Measurements from ENCODE around the gene CHGA.

Gene CHGA

DNA sequence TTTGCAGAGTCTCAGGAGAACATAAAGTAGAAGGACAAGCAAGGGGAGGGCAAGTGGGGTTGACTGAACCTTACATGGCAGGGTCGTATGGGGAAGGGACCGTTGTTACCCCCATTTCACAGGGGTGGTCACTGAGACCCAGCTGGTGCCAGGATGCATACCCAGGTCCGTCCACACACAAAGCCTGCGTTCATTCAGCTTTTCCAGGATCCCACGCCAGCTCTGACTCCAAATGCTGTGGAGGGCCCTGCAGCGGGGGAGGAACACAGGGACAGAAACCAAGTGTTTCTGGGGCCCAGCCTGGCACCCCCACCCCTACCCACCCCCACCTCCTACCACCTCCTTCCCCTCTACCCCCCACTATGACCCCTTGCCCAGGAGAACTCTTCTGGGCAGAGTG lies 16.5 kb upstream of the CHGA start:
- DNase-seq = no peak

DNA sequence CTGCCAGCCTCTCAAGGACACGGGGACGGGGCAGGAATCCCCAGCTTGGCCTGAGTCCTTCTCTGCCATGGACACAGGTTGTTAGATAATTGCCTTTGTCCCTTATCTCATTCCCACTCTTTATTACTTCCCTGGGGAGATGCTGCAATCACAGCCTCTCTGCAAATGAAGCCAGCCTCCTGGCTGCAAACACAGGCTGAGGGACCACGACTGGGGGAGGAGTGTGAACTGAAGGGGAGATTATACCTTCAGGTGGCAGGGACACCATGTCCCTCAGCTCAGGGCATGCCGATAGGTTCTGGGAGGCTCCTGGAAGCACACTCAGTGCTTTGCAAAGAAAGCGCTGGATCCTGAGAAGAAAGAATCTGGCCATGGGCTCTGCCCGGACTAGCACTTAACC lies 16.1 kb upstream of the CHGA start:
- DNase-seq = no peak

DNA sequence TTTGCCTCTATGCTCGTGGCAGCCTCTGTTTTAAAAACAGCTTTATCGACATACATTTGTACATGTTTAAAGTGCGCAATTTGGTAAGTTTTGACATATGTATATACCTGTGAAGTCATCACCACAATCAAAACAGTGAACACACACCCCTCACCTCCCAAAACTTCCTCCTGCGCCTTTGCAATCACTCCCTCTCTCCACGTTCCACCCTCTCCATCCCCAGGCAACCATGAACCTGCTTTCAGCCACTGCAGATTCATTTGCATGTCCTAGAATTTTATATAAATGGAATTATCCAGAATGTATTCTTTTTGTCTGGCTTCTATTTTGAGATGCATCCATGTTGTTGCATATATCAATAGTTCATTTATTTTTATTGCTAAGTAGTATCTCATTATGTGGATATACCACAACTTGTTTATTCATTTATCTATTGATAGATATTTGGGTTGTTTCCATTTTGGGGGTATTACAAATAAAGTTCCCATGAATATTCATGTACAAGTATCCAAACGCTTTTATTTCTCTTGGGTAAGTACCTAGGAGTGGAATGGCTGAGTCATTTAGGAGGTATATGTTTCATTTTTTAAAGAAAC lies 15.5 kb upstream of the CHGA start:
- DNase-seq = no peak

DNA sequence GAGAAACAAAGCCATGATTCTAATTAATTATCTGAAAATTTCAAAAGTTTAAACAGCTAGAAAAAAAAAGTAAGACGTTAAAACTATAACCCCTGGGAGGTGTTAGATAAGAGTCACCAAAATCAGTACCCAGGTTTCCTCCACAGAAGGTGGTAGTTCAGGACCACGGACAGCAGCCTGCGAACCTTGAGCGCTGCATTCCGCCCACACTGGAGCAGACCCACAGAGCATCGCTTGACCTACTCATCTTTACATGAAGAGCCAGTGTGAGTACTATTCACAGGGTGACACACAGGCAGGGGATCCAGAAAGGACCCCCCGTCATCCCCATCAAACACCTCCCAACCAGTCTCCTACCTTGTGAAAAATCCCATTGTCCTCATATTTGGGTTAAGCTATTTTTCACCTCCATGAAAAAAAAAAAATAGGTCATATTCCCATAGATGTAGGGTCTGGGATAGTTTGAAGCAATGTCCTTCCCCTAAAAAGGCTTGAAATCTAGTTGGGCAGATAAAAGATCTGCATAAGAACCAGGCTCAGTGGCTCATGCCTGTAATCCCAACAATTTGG lies 8.8 kb upstream of the CHGA start:
- DNase-seq = peak; percentile 77

DNA sequence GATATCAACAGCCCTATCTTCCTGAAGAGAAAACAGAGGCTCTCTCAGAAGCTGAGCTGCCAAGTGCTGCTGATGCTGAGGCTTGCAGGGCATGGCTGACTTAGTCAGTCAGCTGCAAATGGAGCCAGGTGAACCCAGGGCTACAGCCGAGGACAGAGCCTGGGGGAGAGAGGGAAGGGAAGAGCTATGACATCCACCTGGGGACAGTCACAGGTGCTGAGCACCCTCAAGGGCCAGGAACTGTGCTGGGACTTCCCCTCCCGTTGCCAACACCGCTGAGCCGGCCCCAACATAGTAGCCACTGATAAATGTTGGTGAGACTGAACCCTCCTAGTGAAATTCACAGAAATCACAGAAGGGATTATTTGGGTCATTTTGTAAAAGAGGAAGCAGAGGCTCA lies 6.7 kb upstream of the CHGA start:
- no peak for DNase-seq

DNA sequence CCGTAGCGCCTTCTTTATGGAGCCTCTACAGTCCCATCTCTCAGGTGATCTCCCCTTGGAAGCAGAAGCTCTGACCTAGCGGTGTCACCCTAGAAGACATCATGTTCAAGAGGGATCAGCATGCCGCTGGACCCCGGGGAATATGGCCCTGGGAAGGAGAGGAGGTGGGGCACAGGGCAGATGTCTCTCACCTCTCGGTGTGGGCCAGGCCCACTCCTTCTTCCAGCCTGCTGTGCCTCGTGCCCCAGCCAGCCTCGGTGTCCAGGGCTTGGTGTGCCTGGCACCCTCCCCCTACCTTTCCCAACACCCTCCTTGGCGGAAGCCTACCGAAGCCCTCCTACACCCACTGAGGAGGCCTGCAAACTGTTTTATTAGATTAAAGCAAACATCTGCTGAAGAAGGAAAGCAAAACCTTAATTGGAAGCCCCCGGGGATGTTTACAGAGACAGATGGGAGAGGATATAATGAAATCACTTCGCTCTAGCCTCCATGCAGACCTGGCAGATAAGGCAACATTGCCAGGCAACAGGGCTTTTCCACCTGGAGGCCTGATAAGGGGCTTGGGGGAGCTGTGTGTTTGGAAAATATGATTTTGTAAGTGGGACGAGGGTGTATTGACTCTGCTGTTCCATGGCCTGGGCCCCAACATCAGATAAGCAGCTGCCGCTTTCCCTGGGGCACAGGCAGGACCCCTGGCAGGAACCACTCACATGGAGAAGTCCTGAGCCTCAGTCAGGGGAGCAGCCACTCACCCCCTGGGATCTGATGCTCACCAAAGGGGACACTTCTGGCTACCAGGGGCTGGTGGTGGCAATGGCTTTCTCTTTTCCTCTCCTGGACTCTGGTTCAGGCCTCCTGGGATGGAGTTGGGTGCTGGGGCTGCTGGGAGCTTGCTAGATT lies 5.7 kb upstream of the CHGA start:
- no peak for DNase-seq

DNA sequence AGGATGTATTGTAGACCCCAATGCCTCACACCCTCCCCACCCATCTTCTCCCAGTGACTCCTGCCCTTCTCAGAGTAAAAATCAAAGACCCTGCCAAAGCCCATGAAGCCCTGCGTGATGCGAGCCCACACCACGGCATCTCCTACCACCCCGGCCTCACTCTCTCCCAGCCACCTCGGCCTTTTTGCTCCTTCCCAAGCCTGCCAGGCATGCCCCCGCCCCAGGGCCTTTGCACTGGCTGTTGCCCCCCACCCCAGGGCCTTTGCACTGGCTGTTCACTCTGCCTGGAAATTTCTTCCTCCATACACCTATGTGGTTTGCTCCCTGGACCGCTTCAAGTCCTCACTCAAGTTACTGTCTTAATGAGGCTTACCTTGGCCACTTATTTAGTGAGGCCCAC lies 5.0 kb upstream of the CHGA start:
- no peak for DNase-seq

DNA sequence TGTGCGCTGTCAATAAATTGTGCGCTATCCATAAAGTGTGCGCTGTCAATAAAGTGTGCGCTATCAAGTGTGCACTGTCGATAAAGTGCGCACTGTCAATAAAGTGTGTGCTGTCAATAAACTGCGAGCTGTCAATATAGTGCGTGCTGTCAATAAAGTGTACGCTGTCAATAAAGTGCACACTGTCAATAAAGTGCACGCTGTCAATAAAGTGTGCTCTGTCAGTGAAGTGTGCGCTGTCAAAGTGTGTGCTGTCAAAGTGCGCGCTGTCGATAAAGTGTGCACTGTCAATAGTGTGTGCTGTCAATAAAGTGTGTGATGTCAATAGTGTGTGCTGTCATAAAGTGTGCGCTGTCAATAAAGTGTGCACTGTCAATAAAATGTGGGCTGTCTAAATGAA lies 2.9 kb upstream of the CHGA start:
- no peak for DNase-seq

DNA sequence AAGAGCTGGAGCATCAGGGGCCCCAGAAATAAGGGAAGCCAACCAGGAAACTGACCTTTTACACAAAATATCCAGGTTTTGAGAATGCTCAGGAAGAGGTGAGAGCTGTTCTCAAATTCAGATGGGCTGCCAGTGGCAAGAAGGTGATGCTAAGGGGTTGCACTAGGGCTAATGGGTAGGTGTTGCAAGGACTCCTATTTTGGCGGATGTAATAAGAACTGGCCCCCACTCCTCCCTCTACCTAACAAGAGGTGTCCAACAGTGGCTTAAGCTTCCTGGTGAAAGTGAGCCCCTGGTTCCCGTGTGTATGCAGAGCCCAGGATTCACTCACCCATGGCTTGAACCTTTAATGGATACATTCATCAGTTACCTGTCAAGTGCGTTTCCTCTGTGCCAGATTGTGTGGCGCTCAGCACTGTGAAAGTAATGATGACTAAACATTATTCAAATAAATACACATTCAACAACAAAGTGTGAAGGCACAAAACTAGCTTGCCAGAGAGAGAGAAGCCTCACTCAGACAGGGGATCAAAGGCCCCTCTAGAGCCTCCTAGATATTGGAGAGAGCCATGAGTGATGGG lies 705 bp upstream of the CHGA start:
- no peak for DNase-seq

DNA sequence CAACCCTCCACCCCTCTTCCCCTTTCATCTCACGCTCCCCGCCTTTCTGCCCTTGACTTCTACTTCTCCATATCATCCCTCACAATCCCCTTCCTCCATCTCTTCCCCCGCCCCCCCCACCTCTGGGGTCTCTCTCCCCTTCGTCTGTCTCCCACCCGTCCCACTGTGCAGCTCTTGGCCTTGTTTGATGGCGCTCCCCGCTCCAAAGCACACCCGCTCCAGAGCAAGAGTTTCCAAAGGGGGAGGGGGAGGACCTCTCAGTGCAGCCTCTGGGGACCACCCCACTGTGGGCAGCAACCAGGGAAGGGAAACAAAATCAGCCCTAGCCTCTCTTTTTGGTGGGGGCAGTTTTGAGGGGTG lies 774 bp downstream of the CHGA start:
- no peak for DNase-seq

DNA sequence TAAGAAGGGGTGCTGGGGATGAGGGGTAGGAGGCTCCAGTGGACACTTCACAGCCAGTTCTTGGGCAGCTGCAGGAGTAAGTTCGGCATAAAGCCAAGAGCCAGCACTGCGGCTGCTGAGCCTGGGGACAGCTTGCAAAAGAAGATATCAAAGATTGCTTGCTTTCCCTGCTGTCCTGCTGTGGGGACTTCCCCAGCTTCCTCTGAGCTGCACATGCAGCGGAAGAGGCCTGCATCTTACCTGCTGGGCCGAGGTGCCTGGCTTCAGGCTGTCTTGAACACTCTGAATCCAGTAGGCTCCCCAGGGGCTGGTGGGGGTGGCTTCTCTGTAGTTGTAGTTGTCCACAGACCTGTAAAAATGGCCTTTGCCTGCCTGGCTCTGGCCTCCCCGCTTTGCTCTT lies 1.3 kb downstream of the CHGA start:
- no peak for DNase-seq

DNA sequence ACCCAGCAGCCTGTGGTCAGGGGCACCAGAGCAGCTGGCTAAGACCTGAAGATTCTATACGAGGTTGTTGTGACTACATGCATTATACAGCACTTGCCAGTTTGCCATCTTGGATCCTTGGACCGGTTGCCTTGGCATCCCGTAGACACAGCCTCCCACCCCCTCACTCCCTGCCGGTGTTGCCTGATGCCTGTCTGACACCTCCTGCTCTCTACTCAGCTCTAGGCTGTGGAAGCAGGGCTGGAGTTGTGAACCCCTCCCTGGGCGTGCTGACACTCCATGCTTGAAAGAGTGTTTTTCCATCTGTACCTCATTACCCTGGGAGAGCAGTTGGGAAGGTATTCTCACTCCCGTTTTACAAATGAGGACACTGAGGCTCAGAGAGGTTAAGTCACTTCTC lies 2.5 kb downstream of the CHGA start:
- no peak for DNase-seq

DNA sequence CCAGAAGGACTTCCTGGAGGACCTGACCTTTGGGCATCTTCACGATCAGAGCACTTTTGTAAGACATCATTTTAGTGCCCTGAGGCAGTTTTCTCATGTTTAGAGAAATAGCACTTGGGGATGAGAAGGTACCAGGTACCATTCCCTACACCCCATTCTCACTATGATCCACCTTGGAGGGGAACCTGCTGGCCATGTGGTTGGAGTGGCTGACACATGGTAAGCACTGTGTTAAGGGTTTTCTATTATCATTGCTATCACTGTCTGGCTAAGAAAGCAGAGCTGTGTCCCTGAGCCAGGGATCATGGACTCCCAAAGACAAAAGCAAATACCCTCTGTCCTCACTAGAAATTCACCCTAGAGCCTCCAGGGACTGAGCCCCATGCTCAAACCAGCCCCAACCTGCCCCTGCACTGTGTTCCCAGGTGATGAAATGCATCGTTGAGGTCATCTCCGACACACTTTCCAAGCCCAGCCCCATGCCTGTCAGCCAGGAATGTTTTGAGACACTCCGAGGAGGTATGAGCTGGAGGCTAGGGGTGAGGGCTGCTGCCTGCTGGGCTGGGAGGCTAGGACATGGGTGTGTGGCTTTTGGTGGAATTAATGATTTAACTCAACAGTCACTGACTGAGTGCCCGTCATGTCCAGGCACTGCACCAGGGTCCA lies 3.4 kb downstream of the CHGA start:
- no peak for DNase-seq

DNA sequence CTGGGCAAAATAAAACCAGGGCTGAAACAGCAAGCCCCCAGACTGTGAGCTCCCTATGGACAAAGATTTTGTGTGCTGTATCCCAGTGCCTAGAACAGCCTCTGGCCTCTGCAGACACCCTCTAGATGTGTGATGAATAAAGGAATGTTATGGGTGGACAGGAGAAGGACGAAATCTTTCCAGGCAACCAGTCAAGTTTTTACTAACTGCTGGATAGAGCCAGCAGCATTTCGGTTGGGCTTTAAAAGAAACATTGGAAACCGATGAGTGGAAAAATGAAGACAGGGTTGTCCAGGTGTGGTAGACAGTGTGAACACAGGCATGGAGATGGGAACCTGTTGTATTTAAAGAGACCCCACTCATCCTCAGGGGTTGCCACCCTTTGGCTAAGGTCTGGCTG lies 4.0 kb downstream of the CHGA start:
- DNase-seq = no peak

DNA sequence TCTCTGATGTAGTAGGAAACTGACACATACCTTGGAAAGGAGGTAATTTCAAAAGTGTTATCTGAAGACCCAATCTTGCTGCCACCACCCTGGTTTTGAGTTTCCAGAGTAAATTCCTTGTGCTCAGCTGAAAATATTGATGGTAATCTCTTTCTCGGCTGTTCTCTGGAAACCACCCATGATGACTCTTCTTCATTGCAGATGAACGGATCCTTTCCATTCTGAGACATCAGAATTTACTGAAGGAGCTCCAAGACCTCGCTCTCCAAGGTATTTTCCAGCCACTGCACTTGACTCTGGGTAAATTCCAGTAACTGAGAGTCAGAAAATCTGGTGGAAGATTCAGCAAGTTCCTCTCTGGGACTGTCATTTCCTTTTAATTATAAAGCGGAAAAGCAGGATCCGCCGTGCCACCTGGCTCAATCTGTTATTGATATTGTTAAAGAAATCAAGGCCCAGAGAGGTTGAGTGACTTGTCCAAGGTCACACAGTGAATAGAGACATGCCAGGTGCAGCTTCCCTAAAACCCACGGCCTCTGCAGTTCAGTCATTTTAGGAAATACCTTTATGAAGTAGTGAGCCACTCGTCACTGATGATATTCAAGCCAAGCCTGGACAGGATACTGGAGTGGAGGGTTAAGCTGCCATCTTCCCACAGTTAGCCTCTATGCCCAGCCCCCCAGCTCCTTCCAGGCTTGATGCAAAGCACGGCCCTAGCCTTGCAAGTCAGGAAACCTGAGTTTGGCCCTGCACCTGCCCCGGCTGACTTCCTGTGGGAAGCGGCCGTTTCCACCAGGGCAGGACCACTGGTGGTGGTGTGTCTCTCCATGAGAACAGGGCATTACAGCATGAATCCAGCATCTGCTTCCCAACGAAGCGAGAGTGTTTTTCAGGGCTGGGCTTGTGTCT lies 4.7 kb downstream of the CHGA start:
- no peak for DNase-seq

DNA sequence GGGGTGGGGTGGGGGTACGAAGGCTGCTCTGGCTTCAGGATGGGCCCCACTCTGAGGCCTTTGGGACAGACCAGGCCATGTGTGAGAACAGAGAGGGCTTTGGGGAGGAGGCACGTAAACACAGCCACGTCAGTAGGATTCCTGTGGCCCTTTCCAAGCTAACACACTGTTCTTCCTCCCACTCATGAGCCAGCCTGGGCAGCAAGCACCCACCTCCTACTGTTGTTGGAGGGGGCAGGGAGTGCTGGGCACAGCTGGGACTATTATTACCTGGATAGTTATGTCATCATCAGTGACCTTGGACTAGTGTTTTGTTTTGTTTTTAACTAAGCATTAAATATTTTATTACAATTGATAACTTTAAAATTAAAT lies 5.3 kb downstream of the CHGA start:
- DNase-seq = no peak

DNA sequence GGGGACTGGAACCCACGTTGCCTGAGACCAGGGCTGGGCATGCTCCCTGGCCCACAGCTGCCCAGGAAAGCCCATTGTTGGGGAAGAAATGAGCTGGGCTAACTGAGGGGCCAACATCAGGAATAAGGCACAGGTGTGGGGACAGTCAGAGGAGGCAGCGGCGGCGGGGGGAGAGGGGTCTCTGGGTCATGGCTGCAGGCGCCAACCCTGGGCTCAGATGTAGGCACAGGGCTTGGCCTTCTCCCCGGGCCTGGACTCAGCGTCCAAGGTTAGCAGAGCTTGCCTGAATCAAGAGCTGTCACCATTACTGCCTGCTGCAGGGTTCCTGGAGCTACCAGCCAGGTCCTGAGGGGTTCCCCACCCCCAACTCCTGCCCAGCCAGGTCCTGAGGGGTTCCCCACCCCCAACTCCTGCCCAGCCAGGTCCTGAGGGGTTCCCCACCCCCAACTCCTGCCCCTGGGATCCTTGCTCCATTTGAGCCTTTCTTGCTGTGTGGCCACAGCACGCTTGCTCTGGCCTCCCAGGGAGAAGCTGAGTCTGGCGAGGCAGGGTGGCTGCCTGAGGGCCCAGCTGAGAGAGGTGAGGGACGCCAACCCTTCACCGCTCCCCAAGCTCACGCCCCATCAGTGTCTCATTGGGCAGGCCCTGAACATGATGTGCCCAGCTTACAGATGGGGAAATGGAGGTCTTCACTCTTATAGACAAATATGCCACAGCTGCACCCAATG lies 6.2 kb downstream of the CHGA start:
- no peak for DNase-seq

DNA sequence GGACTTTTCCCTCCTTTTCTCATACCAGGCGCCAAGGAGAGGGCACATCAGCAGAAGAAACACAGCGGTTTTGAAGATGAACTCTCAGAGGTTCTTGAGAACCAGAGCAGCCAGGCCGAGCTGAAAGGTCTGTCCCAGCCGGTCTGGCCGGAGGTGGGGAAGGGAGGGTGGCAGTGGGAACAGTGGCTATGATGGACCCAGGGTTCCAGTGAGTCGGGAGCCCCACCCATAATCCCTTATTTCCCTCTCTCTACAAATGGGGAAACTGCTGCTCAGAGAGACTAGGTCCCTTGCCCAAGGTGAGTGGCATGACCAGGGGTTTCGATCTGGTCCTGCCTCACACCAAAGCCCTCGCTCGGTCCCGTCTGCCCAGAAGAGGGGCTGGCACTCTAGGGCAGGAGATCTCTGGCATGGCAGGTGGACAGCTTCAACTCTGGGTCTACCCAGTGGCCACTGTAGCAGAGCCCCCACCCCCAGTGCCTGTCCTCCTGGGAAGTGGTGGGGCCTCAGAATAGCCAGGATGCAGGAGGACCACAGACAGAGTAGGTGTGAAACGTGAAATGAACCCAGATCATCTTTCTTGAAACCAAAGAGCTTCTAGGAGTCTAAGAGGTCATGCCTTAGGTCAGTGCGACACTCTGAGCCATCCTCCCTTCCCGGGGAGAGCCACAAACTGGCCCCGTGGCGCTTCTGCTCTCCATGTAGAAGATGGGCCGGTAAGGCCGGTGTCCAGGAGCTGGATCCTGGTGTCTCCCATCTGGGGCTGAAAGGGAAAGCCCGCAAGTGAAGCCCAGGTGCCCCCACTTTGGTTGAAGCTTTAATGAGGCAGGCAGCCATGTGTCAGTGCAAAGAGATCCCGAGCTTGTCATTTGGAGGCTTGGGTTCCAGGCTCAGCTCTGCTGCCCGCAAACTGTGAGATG lies 7.0 kb downstream of the CHGA start:
- no peak for DNase-seq

DNA sequence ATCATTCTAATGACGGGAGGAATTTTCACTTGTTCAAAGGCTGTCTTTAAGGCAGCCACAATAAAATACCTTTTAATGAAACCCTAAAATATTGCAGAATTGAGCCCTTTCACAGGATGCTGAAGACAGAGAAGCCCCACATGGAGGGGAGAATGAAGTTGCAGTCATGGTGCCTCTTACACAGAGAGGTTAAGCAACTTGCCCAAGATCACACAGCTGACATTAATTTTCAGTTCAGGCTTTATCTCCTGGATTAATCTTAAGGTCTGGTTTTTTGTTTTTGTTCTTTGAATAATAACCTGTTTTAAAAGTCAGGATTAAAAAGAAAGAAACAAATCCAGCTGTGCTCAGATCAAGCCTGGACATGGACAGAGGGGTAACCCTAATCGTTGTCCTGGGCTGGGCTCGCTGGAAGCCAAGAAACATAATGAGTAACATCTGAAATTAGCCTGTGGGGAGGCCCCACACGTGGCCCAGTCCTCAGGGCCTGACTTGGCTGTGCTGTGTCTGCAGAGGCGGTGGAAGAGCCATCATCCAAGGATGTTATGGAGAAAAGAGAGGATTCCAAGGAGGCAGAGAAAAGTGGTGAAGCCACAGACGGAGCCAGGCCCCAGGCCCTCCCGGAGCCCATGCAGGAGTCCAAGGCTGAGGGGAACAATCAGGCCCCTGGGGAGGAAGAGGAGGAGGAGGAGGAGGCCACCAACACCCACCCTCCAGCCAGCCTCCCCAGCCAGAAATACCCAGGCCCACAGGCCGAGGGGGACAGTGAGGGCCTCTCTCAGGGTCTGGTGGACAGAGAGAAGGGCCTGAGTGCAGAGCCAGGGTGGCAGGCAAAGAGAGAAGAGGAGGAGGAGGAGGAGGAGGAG lies 8.0 kb downstream of the CHGA start:
- DNase-seq = no peak
